Retinal pigment epithelial cell (primary cell): ENCODE results near the gene CAMKMT.

Source experiments
- DNase-seq: peaks from one replicate; pipeline ENCODE4 v3.0.0-alpha.2; 2010; ENCODE audit warnings: low read depth
- H3K4me3 ChIP-seq: 2 replicates; pipeline ENCODE4 v1.5.1; 2011; ENCODE audit warnings: mild to moderate bottlenecking, low read length, control low read depth, moderate library complexity
- TF ChIP-seq, protein P1 (sequence below): conservative IDR thresholded peaks from 2 replicates; pipeline ENCODE4 v1.5.1; 2011; ENCODE audit warnings: low read depth, low read length, control low read depth, inconsistent platforms

The CAMKMT gene

DNA sequence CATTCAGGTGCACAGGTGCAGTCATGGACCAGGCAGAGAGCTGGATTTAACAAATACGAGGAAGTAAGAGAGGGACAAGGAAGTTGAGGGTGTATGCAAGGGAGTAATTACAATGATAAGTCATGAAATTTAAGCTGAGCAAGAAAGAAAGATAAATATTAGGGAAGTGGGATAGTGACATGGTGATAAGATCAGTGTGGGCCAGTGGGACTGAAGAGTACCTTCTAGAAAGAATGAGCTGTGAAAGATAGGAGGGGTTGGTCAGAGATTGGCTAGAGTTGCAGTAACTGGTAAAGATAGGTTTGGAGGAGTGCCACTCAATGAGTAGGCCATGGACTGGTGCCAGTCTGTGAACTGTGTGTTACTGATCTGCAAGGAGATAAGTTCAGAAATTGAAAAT is 378.9 kb downstream of the CAMKMT start:
- TF ChIP-seq, protein P1, sequence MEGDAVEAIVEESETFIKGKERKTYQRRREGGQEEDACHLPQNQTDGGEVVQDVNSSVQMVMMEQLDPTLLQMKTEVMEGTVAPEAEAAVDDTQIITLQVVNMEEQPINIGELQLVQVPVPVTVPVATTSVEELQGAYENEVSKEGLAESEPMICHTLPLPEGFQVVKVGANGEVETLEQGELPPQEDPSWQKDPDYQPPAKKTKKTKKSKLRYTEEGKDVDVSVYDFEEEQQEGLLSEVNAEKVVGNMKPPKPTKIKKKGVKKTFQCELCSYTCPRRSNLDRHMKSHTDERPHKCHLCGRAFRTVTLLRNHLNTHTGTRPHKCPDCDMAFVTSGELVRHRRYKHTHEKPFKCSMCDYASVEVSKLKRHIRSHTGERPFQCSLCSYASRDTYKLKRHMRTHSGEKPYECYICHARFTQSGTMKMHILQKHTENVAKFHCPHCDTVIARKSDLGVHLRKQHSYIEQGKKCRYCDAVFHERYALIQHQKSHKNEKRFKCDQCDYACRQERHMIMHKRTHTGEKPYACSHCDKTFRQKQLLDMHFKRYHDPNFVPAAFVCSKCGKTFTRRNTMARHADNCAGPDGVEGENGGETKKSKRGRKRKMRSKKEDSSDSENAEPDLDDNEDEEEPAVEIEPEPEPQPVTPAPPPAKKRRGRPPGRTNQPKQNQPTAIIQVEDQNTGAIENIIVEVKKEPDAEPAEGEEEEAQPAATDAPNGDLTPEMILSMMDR: no peak
- DNase-seq: no peak
- no peak overlapping the region for H3K4me3 ChIP-seq

DNA sequence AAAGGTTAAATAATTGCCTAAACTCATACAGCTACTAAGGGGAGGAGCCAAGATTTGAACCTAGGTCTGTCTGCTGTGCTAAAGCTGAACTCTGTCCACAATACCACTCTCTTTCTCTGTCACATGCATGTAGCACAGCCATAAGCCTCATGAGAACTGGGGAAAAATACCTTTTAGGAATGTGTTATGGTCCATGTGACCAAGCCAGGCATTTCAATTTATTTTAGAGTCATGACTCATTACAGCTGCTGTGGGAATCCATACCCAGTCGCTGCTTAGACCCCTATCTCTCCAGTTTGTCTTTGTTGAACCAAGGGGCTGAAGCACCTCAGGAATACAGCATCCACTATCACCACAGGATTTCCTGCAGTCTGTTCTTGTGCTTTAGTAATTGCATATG is 379.8 kb downstream of the CAMKMT start:
- no peak overlapping the region for H3K4me3 ChIP-seq
- peak; percentile 91 for DNase-seq
- TF ChIP-seq, protein P1: no peak

DNA sequence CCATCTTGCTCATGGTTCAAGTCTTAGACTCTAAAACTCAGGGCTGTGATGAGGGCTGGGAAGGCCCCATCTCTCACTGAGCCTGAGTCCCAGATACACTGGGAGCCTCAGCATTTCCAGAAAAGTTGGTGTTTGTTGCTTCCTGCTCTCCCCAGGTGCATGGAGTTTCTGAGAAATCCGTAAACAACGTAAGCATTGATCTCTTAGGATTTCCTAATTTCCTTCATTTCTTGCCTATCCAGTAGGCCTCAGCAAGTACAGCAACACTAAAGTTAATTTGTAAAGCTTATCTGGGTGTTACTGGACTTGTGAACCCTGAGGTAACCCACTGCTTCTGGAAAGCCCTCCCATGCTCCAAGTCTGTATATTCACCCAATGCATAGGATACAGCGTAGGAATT is 380.3 kb downstream of the CAMKMT start:
- H3K4me3 ChIP-seq: no peak overlapping the region
- DNase-seq: no peak
- TF ChIP-seq, protein P1: no peak

DNA sequence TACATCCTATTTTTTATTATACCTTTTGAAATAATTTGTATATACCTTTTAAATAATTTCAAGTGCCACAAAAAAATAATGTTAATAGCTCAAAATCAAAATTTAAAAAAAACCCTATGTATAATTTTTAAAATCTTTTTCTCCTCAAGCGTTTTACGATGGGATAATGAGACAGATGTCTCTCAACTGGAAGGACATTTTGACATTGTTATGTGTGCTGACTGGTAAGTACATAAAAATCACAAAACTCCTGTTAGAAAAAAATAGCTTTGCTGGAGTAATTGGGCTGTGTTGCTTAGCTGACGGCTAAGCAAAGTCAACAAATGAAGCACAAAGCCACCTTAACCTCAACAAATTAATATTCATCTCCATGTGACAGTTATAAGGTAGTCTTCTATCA is 381.7 kb downstream of the CAMKMT start:
- TF ChIP-seq, protein P1: no peak
- DNase-seq: no peak
- H3K4me3 ChIP-seq: no peak overlapping the region

DNA sequence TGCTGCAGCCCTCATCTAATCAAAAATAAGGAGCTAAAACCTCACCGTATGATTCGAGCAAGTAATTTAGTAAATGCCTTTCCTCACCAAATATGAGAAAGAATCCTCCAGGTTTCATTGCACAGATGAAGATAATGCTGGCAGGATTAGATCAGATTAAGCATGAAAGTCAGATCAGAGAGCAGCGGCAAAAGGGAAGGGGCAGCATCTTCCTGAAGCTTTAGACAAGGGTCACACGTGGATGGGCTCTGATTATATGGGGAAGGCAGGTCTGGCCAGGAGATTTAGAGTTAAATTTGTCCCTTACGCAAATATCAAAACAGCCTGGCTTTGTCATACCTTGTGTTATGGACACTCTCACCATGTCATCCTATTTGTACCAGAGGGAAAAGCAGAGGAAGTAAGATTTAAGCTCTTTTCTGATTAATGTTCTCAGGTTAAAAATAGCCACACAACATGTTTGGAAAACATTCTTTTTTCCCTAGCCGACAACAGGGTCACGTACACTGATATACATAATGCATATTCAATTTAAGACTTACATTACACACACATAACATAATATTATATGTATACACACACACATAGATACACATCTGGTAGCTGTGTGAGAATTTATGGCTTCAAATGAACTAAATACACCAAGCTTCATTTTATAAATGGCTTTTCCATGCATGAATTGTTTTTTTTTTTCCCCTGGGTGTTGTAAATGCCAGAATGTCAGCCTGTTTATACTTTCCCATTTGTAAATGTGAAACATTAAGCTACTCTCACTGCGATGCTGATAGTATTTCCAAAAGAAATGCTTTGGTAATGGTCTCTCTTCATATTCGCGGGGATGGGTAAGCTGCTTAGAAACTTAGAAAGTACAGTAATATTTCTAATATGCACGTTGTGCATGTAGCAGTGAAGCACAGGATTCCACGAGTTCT is 383.5 kb downstream of the CAMKMT start:
- TF ChIP-seq, protein P1: no peak
- DNase-seq: no peak
- no peak overlapping the region for H3K4me3 ChIP-seq

DNA sequence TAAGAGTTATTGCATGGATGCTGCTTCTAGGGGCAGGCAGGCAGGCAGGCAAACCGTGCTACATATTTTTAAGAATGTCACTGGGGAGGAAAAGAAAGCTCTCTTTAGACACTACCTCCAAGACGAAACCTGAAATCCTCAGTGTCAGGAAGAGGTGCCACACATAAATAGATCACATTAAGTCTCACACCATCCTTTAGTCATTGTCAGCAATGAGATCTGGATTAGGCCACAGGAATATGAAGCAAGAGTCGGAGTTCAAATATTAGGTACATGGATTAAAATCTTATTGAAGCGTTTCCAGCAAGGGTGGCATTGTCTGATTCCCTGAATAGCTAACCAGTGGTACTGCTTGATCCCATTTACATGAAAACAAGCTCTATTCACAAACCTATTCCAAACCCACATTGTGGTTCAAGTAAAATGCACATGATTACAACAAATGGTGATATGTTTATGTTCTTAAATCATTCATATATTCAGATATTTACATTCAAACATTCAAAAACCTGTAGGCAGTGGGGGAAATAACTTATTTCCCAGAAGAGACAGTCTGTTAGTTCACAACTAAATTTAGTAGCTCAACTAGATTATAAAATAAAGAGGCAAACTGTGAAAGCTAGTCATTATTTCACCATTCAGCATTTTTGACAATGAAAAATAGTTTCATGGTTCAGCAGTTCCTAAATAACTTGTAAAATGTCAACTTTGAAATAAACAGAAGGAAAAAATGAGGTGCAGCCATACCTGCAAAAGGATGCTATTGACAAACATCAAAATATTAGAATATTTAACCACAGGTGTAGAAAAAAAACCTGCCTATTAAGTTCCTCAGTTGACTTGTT is 384.4 kb downstream of the CAMKMT start:
- no peak overlapping the region for H3K4me3 ChIP-seq
- DNase-seq: no peak
- TF ChIP-seq, protein P1: no peak
